Fibroblast of skin of left quadriceps (primary cell): ENCODE data around the gene ABCA3.
"Not testable (repeated sequence)": the region's sequence is repeated elsewhere in the genome, so short reads cannot be mapped to it uniquely, and the experiment has no call there.

Experiments used
- DNase-seq, 2 experiments: peaks; one replicate each; pipeline ENCODE4 v3.0.0-alpha.2; 2013; ENCODE audit warnings: low read depth in 2 of 2

Gene ABCA3

GRCh38 chr16:2256531-2257140 lies 83.9 kb downstream of the ABCA3 start:
- no peak for DNase-seq

- no peak for DNase-seq
Observed at GRCh38 chr16:2253293-2253692, 87.2 kb downstream of the ABCA3 start.

- no peak for DNase-seq
Observed at GRCh38 chr16:2252806-2253148, 87.8 kb downstream of the ABCA3 start.

- peak; percentile 63 to 65 for DNase-seq
Observed at GRCh38 chr16:2251296-2252111, 89.0 kb downstream of the ABCA3 start, which contains the start of gene ECI1. Gene ECI1 (minus strand): TSS chr16:2251587. CDS start chr16:2251566, 21 bp downstream.

GRCh38 chr16:2250652-2251295 lies 89.8 kb downstream of the ABCA3 start:
- no peak for DNase-seq

GRCh38 chr16:2246301-2246885 lies 94.1 kb downstream of the ABCA3 start:
- no peak for DNase-seq

GRCh38 chr16:2244926-2245795 lies 95.4 kb downstream of the ABCA3 start:
- DNase-seq = no peak

GRCh38 chr16:2244301-2244700 lies 96.2 kb downstream of the ABCA3 start:
- DNase-seq = no peak

GRCh38 chr16:2243781-2244180 lies 96.7 kb downstream of the ABCA3 start:
- no peak for DNase-seq

- DNase-seq = no peak
Observed at GRCh38 chr16:2243031-2243528, 97.4 kb downstream of the ABCA3 start.

- DNase-seq = no peak
Observed at GRCh38 chr16:2242598-2242997, 97.9 kb downstream of the ABCA3 start.

- DNase-seq = not testable (repeated sequence)
Observed at GRCh38 chr16:2240331-2240730, 100.2 kb downstream of the ABCA3 start.

- DNase-seq = no peak
Observed at GRCh38 chr16:2238838-2239675, 101.5 kb downstream of the ABCA3 start.

GRCh38 chr16:2238150-2238837 lies 102.2 kb downstream of the ABCA3 start:
- no peak for DNase-seq

GRCh38 chr16:2237493-2238149 lies 102.9 kb downstream of the ABCA3 start:
- DNase-seq = no peak

- DNase-seq = no peak
Observed at GRCh38 chr16:2237102-2237482, 103.4 kb downstream of the ABCA3 start.

GRCh38 chr16:2236337-2237101 lies 104.0 kb downstream of the ABCA3 start, which contains the start of gene DNASE1L2:
Gene DNASE1L2 (plus strand): TSS chr16:2236444. CDS start chr16:2236817, 373 bp downstream.
- DNase-seq = no peak

- DNase-seq = no peak
Observed at GRCh38 chr16:2235695-2236336, 104.7 kb downstream of the ABCA3 start.
